ENCODE results near the gene TNFRSF1B.

DNA sequence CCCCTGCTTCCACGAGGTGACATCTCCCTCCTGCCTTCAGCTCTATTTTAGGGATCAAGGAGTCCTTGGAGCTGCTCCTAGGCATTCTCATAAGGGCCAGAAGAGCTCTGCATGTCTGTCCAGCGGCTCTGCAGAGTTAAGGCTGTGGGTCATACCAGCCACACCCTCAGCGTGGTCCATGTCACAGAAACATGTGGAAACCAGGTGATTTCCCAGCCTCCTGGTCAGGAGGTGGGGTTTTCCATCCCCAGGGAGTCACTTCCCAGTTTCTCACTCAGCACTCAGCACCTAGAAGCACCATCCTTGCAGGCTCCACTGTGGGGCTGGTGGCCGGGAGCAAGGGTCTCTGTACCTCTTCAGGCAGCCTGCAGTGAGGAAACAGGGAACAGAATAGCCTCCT lies 1.4 kb upstream of the TNFRSF1B start:
- TF ChIP-seq POLR2AphosphoS5 (IDR thresholded peaks at IDR 0.05; ENCODE audit: borderline replicate concordance, low read depth, low read length): no peak
- no peak for TF ChIP-seq EZH2 (IDR thresholded peaks at IDR 0.05)
